HepG2 (cell line): Measurements from ENCODE around the gene VPS26B. TPM values are rescaled to one million over a fixed set of nuclear protein-coding genes. Genes with fewer than 3 reads are reported as not detected.

Experiments used
- ATAC-seq: fragments of 200-7000 bp; cut with Tn5 transposase; 3 replicates; pipeline ENCODE4 v1.9.1; 2020; ENCODE audit warnings: mild to moderate bottlenecking, moderate library complexity
- BruUV-seq: library from RNA; stranded (reverse); fragments of 400-500 nt; replicated peaks from 2 replicates; lab custom pipeline; 2021; lab: Mats Ljungman, UMichigan
- CTCF ChIA-PET: fragments of 300-600 bp; formaldehyde crosslinking; extraction: SDS; loops from one replicate; lab custom pipeline; 2021; ENCODE audit warnings: low total read pairs, inconsistent platforms, low intra/inter-chr PET ratio; lab: Yijun Ruan, JAX
- POLR2A ChIA-PET: fragments of 350-600 bp; sonication (Branson Sonifier 250); formaldehyde crosslinking; loops from one replicate; lab custom pipeline; 2020; ENCODE audit warnings: antibody characterized with exemption, inconsistent platforms; lab: Yijun Ruan, JAX
- DNase-seq: peaks from one replicate; pipeline ENCODE4 v3.0.0-alpha.2; 2015; ENCODE audit warnings: low spot score
- FAIRE-seq: peaks from 3 replicates; lab custom pipeline; 2011; peaks lifted over from hg19 to GRCh38; lab: Jason Lieb, UNC
- H2AFZ ChIP-seq: one replicate; pipeline ENCODE4 v1.6.1; 2011; ENCODE audit warnings: low read length, inconsistent platforms
- H3K27ac ChIP-seq: fragments of 300-600 bp; 3 replicates; pipeline ENCODE4 v1.8.0; 2011; ENCODE audit warnings: mixed run types, mild to moderate bottlenecking, mixed read lengths, low read length, inconsistent platforms; ENCODE audit not compliant: insufficient read depth; ENCODE audit errors: extremely low read length
- H3K27me3 ChIP-seq, 2 experiments: fragments of 200-600 bp in 1 of 2; 2 replicates in 1 of 2; 3 replicates in 1 of 2; pipeline versions ENCODE4 v1.6.0 to v1.8.0; 2011; ENCODE audit warnings: low read length in 2 of 2, mild to moderate bottlenecking in 2 of 2, moderate library complexity in 2 of 2, inconsistent platforms in 1 of 2; ENCODE audit not compliant: insufficient read depth in 2 of 2, control insufficient read depth in 1 of 2
- H3K36me3 ChIP-seq, 2 experiments: fragments of 200-600 bp in 1 of 2; replicated peaks in 1 of 2; 2 replicates in 1 of 2; 3 replicates in 1 of 2; pipeline versions ENCODE4 v1.5.1 to v1.8.0; 2011; ENCODE audit warnings: low read length in 2 of 2, inconsistent platforms in 1 of 2; ENCODE audit not compliant: insufficient read depth in 2 of 2, control insufficient read depth in 1 of 2
- H3K4me1 ChIP-seq: 2 replicates; pipeline ENCODE4 v1.5.1; 2012; ENCODE audit warnings: low read length, inconsistent platforms; ENCODE audit not compliant: insufficient read depth
- H3K4me2 ChIP-seq: 2 replicates; pipeline ENCODE4 v1.6.0; 2011; ENCODE audit warnings: low read depth, low read length, inconsistent platforms
- H3K4me3 ChIP-seq, 3 experiments: fragments of 200-600 bp in 1 of 3; sonication (generic), shearing (Covaris generic) in 1 of 3; replicated peaks in 1 of 3; 2 replicates each; pipeline ENCODE4 v1.5.1; 2011 to 2016; ENCODE audit warnings: low read length in 3 of 3, inconsistent platforms in 2 of 3, low read depth in 2 of 3, mild to moderate bottlenecking in 2 of 3, control low read depth in 1 of 3, mixed read lengths in 1 of 3; ENCODE audit not compliant: insufficient read depth in 1 of 3
- H3K79me2 ChIP-seq: one replicate; pipeline ENCODE4 v1.6.1; 2011; ENCODE audit warnings: low read length, inconsistent platforms; ENCODE audit not compliant: insufficient read depth
- H3K9ac ChIP-seq: 2 replicates; pipeline ENCODE4 v1.6.0; 2011; ENCODE audit warnings: mild to moderate bottlenecking, low read depth, low read length, inconsistent platforms; ENCODE audit not compliant: insufficient read depth
- H3K9me3 ChIP-seq: 2 replicates; pipeline ENCODE4 v1.5.1; 2012; ENCODE audit warnings: mild to moderate bottlenecking, low read length
- H4K20me1 ChIP-seq: 2 replicates; pipeline ENCODE4 v1.6.0; 2011; ENCODE audit warnings: inconsistent platforms, mild to moderate bottlenecking, low read length, moderate library complexity; ENCODE audit not compliant: insufficient read depth
- DNMT1 ChIP-seq: sonication (generic); formaldehyde crosslinking; IDR thresholded peaks from 2 replicates; pipeline ENCODE4 v1.5.1; 2020; ENCODE audit warnings: mild to moderate bottlenecking, missing genetic modification reagents
- MED8 ChIP-seq: sonication (generic); formaldehyde crosslinking; IDR thresholded peaks from 2 replicates; pipeline ENCODE4 v1.8.1; 2023; ENCODE audit warnings: mild to moderate bottlenecking, missing genetic modification reagents; ENCODE audit not compliant: insufficient replicate concordance
- NCOA1 ChIP-seq: sonication (generic); formaldehyde crosslinking; IDR thresholded peaks from 2 replicates; pipeline ENCODE4 v1.9.0; 2021; ENCODE audit warnings: missing genetic modification reagents
- PHF21A ChIP-seq: sonication (generic); formaldehyde crosslinking; IDR thresholded peaks from 2 replicates; pipeline ENCODE4 v1.5.0; 2020; ENCODE audit warnings: mild to moderate bottlenecking, missing genetic modification reagents
- PITX1 ChIP-seq: sonication (generic); formaldehyde crosslinking; IDR thresholded peaks from 2 replicates; pipeline ENCODE4 v1.5.1; 2020; ENCODE audit warnings: mild to moderate bottlenecking, missing genetic modification reagents
- RCOR2 ChIP-seq: IDR thresholded peaks from 2 replicates; pipeline ENCODE4 v1.6.1; 2016; ENCODE audit warnings: missing biosample characterization, missing genetic modification reagents
- RXRA ChIP-seq: sonication (generic); formaldehyde crosslinking; IDR thresholded peaks from 2 replicates; pipeline ENCODE4 v1.5.1; 2020; ENCODE audit warnings: missing genetic modification reagents
- STAG1 ChIP-seq: sonication (generic); formaldehyde crosslinking; IDR thresholded peaks from 2 replicates; pipeline ENCODE4 v1.4.0; 2020; ENCODE audit warnings: missing genetic modification reagents
- TBP ChIP-seq: sonication (generic); formaldehyde crosslinking; IDR thresholded peaks from 2 replicates; pipeline ENCODE4 v1.5.0; 2020; ENCODE audit warnings: missing genetic modification reagents
- TRIM24 ChIP-seq: sonication (generic); formaldehyde crosslinking; IDR thresholded peaks from 2 replicates; pipeline ENCODE4 v1.8.0; 2022; ENCODE audit warnings: mild to moderate bottlenecking, missing genetic modification reagents
- ZNF276 ChIP-seq: sonication (generic); formaldehyde crosslinking; IDR thresholded peaks from 2 replicates; pipeline ENCODE4 v1.4.0; 2020; ENCODE audit warnings: mild to moderate bottlenecking, low read depth, missing genetic modification reagents
- ZNF362 ChIP-seq: sonication (generic); formaldehyde crosslinking; IDR thresholded peaks from 2 replicates; pipeline ENCODE4 v1.4.0; 2020; ENCODE audit warnings: missing genetic modification reagents, mild to moderate bottlenecking, borderline replicate concordance
- ZNF550 ChIP-seq: sonication (generic); formaldehyde crosslinking; IDR thresholded peaks from 2 replicates; pipeline ENCODE4 v1.4.0; 2020; ENCODE audit warnings: mild to moderate bottlenecking, missing genetic modification reagents, borderline replicate concordance
- ZNF7 ChIP-seq: IDR thresholded peaks from 2 replicates; pipeline ENCODE4 v1.6.1; 2016; ENCODE audit warnings: missing biosample characterization, missing genetic modification reagents
- ZNF781 ChIP-seq: sonication (generic); formaldehyde crosslinking; IDR thresholded peaks from 2 replicates; pipeline ENCODE4 v1.5.1; 2020; ENCODE audit warnings: borderline replicate concordance, mild to moderate bottlenecking, missing genetic modification reagents; ENCODE audit errors: not compliant biosample characterization
- ZNF784 ChIP-seq: sonication (generic); formaldehyde crosslinking; IDR thresholded peaks from 2 replicates; pipeline ENCODE4 v1.5.1; 2020; ENCODE audit warnings: missing genetic modification reagents, mild to moderate bottlenecking, borderline replicate concordance
- WGBS: methylation state at CpG from one replicate; pipeline ENCODE4 v1.1.6; 2017; ENCODE audit warnings: low lambda C conversion rate; 5-methylcytosine and 5-hydroxymethylcytosine counted together
- in situ Hi-C: cut with HindIII; loops from 2 replicates; pipeline ENCODE4 v1.10.0; 2017; ENCODE audit warnings: low pct_unique_long_range_greater_than_20kb; ENCODE audit not compliant: extremely low pct_ligation_motif_present
- intact Hi-C: fragments of 100-400 bp; cut with micrococcal nuclease; formaldehyde crosslinking; loops from one replicate; pipeline ENCODE4 v1.10.0; 2022; ENCODE audit not compliant: unreplicated experiment
- polyA plus RNA-seq, 8 experiments: library from polyadenylated mRNA; depleted of rRNA in 3 of 8; stranded (reverse) in 7 of 8; unstranded in 1 of 8; fragments of >200 nt; fragmentation: Illumina TruSeq in 4 of 8; extraction: Trizol in 4 of 8; gene quantifications; 2 replicates each; pipeline versions ENCODE4 v1.2.1 to v1.2.3, GENCODE V29; 2011 to 2016; ENCODE audit warnings: low read depth in 4 of 8, missing spikeins in 1 of 8, mixed read lengths in 1 of 8; ENCODE audit not compliant: insufficient read depth in 1 of 8
- total RNA-seq, 5 experiments: library from RNA; depleted of rRNA; stranded (reverse); fragments of >200 nt; fragmentation: Illumina TruSeq; extraction: Trizol; gene quantifications; 2 replicates each; pipeline ENCODE4 v1.2.3, GENCODE V29; 2016; ENCODE audit warnings: low read depth in 1 of 5
- TF ChIP-seq, protein P1 (sequence below): sonication (generic); formaldehyde crosslinking; IDR thresholded peaks from 2 replicates; pipeline ENCODE4 v1.8.1; 2022; ENCODE audit warnings: low read depth, mild to moderate bottlenecking, missing genetic modification reagents

Gene VPS26B
- total and polyA plus RNA-seq, 2 of the 13 experiments (the other 11 are each of a cell fraction or from before 2014, with no cell fraction given), result 20.2 to 23.2 TPM

DNA sequence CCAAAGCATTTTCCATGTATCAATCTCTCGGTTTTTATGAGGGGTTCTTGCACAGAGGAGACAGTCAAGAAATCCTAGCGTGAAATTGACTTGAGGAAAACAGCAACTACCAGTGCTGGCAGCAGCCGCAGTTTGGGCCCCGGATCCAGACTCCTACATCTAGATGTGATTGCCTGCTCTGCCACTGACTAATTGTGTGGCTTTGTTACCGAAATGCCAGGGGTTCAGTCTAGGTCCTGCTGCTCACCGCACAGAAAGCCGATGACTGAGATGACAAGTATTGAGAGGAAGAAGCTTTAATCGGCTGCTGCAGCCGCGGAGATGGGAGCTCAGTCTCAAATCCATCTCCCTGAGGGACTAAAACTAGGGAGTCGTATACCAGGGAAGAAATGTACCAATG lies 43.5 kb downstream of the VPS26B start (continued):
- TF ChIP-seq PHF21A (CRISPR knock-in tag) (no peak), ZNF784 (CRISPR knock-in tag) (no peak), TRIM24 (CRISPR knock-in tag) (no peak)
- TF ChIP-seq, all 625 proteins: peak for 0

DNA sequence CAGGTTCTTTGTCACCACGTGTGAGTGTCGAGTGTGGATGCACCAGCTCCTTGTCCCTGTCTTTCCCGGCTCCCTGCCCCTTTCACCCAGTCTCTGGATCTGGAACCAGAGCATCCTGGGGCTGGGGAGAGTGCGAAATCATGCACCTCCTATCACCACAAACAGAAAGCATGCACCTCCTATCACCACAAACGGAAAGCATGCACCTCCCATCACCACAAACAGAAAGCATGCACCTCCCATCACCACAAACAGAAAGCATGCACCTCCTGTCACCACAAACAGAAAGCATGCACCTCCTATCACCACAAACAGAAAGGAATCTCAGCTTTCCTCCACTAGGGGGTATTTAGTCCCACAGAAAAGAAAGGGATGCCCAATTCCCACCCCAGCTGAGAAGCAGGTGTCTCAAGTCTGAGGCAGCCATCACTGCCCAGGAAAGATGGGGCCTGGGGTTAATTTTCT lies 45.8 kb downstream of the VPS26B start:
- no peaks in the 10 kb centered on the region for H3K9me3 ChIP-seq
- WGBS, result 0% methylated on average over 5 of the region's 5 CpGs
- H3K27ac ChIP-seq, result no peak overlapping the region
- peaks cover 0 to 21% of the 10 kb centered on the region in 2 experiments; a peak in 2 of 5 replicates for H3K27me3 ChIP-seq
- CTCF ChIA-PET, result no interaction called here
- H3K9ac ChIP-seq, result no peak overlapping the region
- no TSS peak for BruUV-seq
- H2AFZ ChIP-seq, result no peak overlapping the region
- DNase-seq, result peak; percentile 21
- H3K4me3 ChIP-seq, result no peak overlapping the region
- peak; percentile 60 for ATAC-seq
- H3K4me1 ChIP-seq, result peaks cover 20% of the 10 kb centered on the region
- H4K20me1 ChIP-seq, result no peaks in the 10 kb centered on the region
- no peak overlapping the region for H3K4me2 ChIP-seq
- no peaks in the 10 kb centered on the region for H3K36me3 ChIP-seq
- H3K79me2 ChIP-seq, result no peaks in the 10 kb centered on the region
- intact Hi-C loops (no loop called here), in situ Hi-C loops (no loop called here)
- POLR2A ChIA-PET, result no interaction called here
- FAIRE-seq, result no peak
- no peak for TF ChIP-seq RXRA (CRISPR knock-in tag)
- no peak for TF ChIP-seq RCOR2 (CRISPR knock-in tag)
- TF ChIP-seq ZNF550 (CRISPR knock-in tag), result no peak
- no peak for TF ChIP-seq DNMT1 (CRISPR knock-in tag)
- TF ChIP-seq STAG1 (CRISPR knock-in tag), result peak; percentile 36
- no peak for TF ChIP-seq TBP
- TF ChIP-seq, protein P1, sequence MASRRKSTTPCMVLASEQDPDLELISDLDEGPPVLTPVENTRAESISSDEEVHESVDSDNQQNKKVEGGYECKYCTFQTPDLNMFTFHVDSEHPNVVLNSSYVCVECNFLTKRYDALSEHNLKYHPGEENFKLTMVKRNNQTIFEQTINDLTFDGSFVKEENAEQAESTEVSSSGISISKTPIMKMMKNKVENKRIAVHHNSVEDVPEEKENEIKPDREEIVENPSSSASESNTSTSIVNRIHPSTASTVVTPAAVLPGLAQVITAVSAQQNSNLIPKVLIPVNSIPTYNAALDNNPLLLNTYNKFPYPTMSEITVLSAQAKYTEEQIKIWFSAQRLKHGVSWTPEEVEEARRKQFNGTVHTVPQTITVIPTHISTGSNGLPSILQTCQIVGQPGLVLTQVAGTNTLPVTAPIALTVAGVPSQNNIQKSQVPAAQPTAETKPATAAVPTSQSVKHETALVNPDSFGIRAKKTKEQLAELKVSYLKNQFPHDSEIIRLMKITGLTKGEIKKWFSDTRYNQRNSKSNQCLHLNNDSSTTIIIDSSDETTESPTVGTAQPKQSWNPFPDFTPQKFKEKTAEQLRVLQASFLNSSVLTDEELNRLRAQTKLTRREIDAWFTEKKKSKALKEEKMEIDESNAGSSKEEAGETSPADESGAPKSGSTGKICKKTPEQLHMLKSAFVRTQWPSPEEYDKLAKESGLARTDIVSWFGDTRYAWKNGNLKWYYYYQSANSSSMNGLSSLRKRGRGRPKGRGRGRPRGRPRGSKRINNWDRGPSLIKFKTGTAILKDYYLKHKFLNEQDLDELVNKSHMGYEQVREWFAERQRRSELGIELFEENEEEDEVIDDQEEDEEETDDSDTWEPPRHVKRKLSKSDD (CRISPR knock-in tag), result no peak
- no peak for TF ChIP-seq ZNF362 (CRISPR knock-in tag)
- TF ChIP-seq NCOA1 (CRISPR knock-in tag), result no peak
- TF ChIP-seq ZNF7, result 0 out of 2 replicates have a peak, but pooled peaks have one; percentile 25
- no peak for TF ChIP-seq ZNF781
- TF ChIP-seq ZNF276 (CRISPR knock-in tag), result no peak
- no peak for TF ChIP-seq MED8 (CRISPR knock-in tag)
- no peak for TF ChIP-seq PITX1 (CRISPR knock-in tag)
